Stimulated activated CD8-positive, alpha-beta memory T cell treated with anti-CD3 and anti-CD28 coated beads, Interleukin-15, amount 100 ng/mL, for 4 hours (primary cell): Measurements from ENCODE around the gene CYTH1.
"Not testable (repeated sequence)": the region's sequence is repeated elsewhere in the genome, so short reads cannot be mapped to it uniquely, and the experiment has no call there.

Experiments
- DNase-seq, 2 donors: peaks; one replicate each; pipeline ENCODE4 v3.0.0-alpha.2; 2020; ENCODE audit warnings: low read depth in 2 of 2

The CYTH1 gene

GRCh38 chr17:78787444-78787843 lies 5.4 kb upstream of the CYTH1 start:
- DNase-seq = no peak

GRCh38 chr17:78785663-78786057 lies 3.6 kb upstream of the CYTH1 start:
- no peak for DNase-seq

- no peak for DNase-seq
Observed at GRCh38 chr17:78785011-78785662, 3.1 kb upstream of the CYTH1 start.

GRCh38 chr17:78784352-78784751 lies 2.3 kb upstream of the CYTH1 start:
- no peak for DNase-seq

GRCh38 chr17:78783711-78784324 lies 1.7 kb upstream of the CYTH1 start:
- DNase-seq = no peak

GRCh38 chr17:78781104-78781892 lies 775 bp downstream of the CYTH1 start:
- DNase-seq = no peak

GRCh38 chr17:78780335-78780734 lies 1.7 kb downstream of the CYTH1 start:
- DNase-seq = no peak

- DNase-seq = no peak
Observed at GRCh38 chr17:78779850-78780249, 2.2 kb downstream of the CYTH1 start.

- not testable (repeated sequence) for DNase-seq
Observed at GRCh38 chr17:78779286-78779651, 2.8 kb downstream of the CYTH1 start.

- no peak for DNase-seq
Observed at GRCh38 chr17:78777881-78778280, 4.2 kb downstream of the CYTH1 start.

- peak in 1 of 2 donors; percentile 40 for DNase-seq
Observed at GRCh38 chr17:78774956-78775571, 7.0 kb downstream of the CYTH1 start.

GRCh38 chr17:78774453-78774852 lies 7.6 kb downstream of the CYTH1 start:
- DNase-seq = no peak

GRCh38 chr17:78771758-78772382 lies 10.2 kb downstream of the CYTH1 start:
- no peak for DNase-seq

GRCh38 chr17:78769196-78769773 lies 12.8 kb downstream of the CYTH1 start:
- DNase-seq = no peak

GRCh38 chr17:78767806-78768205 lies 14.3 kb downstream of the CYTH1 start:
- DNase-seq = no peak

- no peak for DNase-seq
Observed at GRCh38 chr17:78766743-78767294, 15.3 kb downstream of the CYTH1 start.

GRCh38 chr17:78766225-78766624 lies 15.8 kb downstream of the CYTH1 start:
- no peak for DNase-seq

GRCh38 chr17:78765821-78766220 lies 16.3 kb downstream of the CYTH1 start:
- DNase-seq = no peak

- DNase-seq = no peak
Observed at GRCh38 chr17:78764871-78765270, 17.2 kb downstream of the CYTH1 start.

GRCh38 chr17:78763561-78763960 lies 18.5 kb downstream of the CYTH1 start:
- DNase-seq = no peak

- no peak for DNase-seq
Observed at GRCh38 chr17:78761789-78762406, 20.2 kb downstream of the CYTH1 start.
